ENCODE measurements around the gene HDAC10.
"Not testable (repeated sequence)": the region's sequence is repeated elsewhere in the genome, so short reads cannot be mapped to it uniquely, and the experiment has no call there.

The HDAC10 gene

GRCh38 chr22:50213263-50213662 is 37.8 kb downstream of the HDAC10 start:
- DNase-seq (ENCODE audit: low spot score in 2 of 2) = no peak
- Histone ChIP-seq H3K4me1 (no peaks in the 10 kb centered on the region), H3K27me3 (ENCODE audit: low read depth) (no peaks in the 10 kb centered on the region), H3K36me3 (replicated peaks) (peaks cover 79% of the 10 kb centered on the region), H3K4me3 (no peak overlapping the region), H3K9me3 (no peaks in the 10 kb centered on the region)
- in situ Hi-C loops (cut with MboI; ENCODE audit: low sequenced_read_pairs) = loop anchor here (5.0 kb wide), 1 partner anchor 281 kb away; no protein-coding TSS in a partner anchor

GRCh38 chr22:50211147-50211546 is 39.9 kb downstream of the HDAC10 start:
- no peaks in the 10 kb centered on the region for H3K4me1 ChIP-seq
- H3K36me3 ChIP-seq (replicated peaks) = peaks cover 75% of the 10 kb centered on the region
- DNase-seq (ENCODE audit: low spot score in 2 of 2) = no peak
- no peak overlapping the region for H3K4me3 ChIP-seq
- no peaks in the 10 kb centered on the region for H3K27me3 ChIP-seq (ENCODE audit: low read depth)
- H3K9me3 ChIP-seq = no peaks in the 10 kb centered on the region
- in situ Hi-C loops (cut with MboI; ENCODE audit: low sequenced_read_pairs) = loop anchor here (5.0 kb wide), 1 partner anchor 279 kb away; no protein-coding TSS in a partner anchor

GRCh38 chr22:50210378-50211139 is 40.5 kb downstream of the HDAC10 start:
- in situ Hi-C loops (cut with MboI; ENCODE audit: low sequenced_read_pairs) = loop anchor here (5.0 kb wide), 1 partner anchor 278 kb away; no protein-coding TSS in a partner anchor
- peaks cover 70% of the 10 kb centered on the region for H3K36me3 ChIP-seq (replicated peaks)
- no peak for DNase-seq (ENCODE audit: low spot score in 2 of 2)

GRCh38 chr22:50209893-50210292 is 41.2 kb downstream of the HDAC10 start:
- Histone ChIP-seq H3K9me3 (no peaks in the 10 kb centered on the region), H3K4me3 (no peak overlapping the region), H3K4me1 (no peaks in the 10 kb centered on the region), H3K27me3 (ENCODE audit: low read depth) (no peaks in the 10 kb centered on the region), H3K36me3 (replicated peaks) (peaks cover 69% of the 10 kb centered on the region)
- in situ Hi-C loops (cut with MboI; ENCODE audit: low sequenced_read_pairs) = loop anchor here (5.0 kb wide), 2 partner anchors 278 to 443 kb away; no protein-coding TSS in a partner anchor
- DNase-seq (ENCODE audit: low spot score in 2 of 2) = peak; percentile 44 to 79

More at GRCh38 chr22:50210378-50211139, 40.5 kb downstream of the HDAC10 start:
- H3K4me3 ChIP-seq = no peak overlapping the region
- H3K27me3 ChIP-seq (ENCODE audit: low read depth) = no peaks in the 10 kb centered on the region
- H3K4me1 ChIP-seq = no peaks in the 10 kb centered on the region
- H3K9me3 ChIP-seq = no peaks in the 10 kb centered on the region

GRCh38 chr22:50208939-50209892 is 41.8 kb downstream of the HDAC10 start:
- in situ Hi-C loops (cut with MboI; ENCODE audit: low sequenced_read_pairs) = loop anchor here (5.0 kb wide), 1 partner anchor 442 kb away; no protein-coding TSS in a partner anchor
- H3K27me3 ChIP-seq (ENCODE audit: low read depth) = no peaks in the 10 kb centered on the region
- no peak overlapping the region for H3K4me3 ChIP-seq
- H3K4me1 ChIP-seq = no peaks in the 10 kb centered on the region
- H3K36me3 ChIP-seq (replicated peaks) = peaks cover 65% of the 10 kb centered on the region
- no peak for DNase-seq (ENCODE audit: low spot score in 2 of 2)
- no peaks in the 10 kb centered on the region for H3K9me3 ChIP-seq

GRCh38 chr22:50208430-50208938 is 42.6 kb downstream of the HDAC10 start:
- Histone ChIP-seq H3K36me3 (replicated peaks) (peaks cover 60% of the 10 kb centered on the region), H3K27me3 (ENCODE audit: low read depth) (no peaks in the 10 kb centered on the region), H3K9me3 (no peaks in the 10 kb centered on the region), H3K4me3 (no peak overlapping the region), H3K4me1 (no peaks in the 10 kb centered on the region)
- no peak for DNase-seq (ENCODE audit: low spot score in 2 of 2)
- in situ Hi-C loops (cut with MboI; ENCODE audit: low sequenced_read_pairs) = loop anchor here (5.0 kb wide), 1 partner anchor 441 kb away; no protein-coding TSS in a partner anchor

- DNase-seq (ENCODE audit: low spot score in 2 of 2) = no peak
- H3K36me3 ChIP-seq (replicated peaks) = peaks cover 55% of the 10 kb centered on the region
- H3K4me1 ChIP-seq = no peaks in the 10 kb centered on the region
- in situ Hi-C loops (cut with MboI; ENCODE audit: low sequenced_read_pairs) = loop anchor here (5.0 kb wide), 1 partner anchor 440 kb away; no protein-coding TSS in a partner anchor
- H3K27me3 ChIP-seq (ENCODE audit: low read depth) = no peaks in the 10 kb centered on the region
- H3K4me3 ChIP-seq = no peak overlapping the region
- H3K9me3 ChIP-seq = no peaks in the 10 kb centered on the region
Measured at GRCh38 chr22:50207383-50208140, 43.5 kb downstream of the HDAC10 start.

- no peak overlapping the region for H3K4me3 ChIP-seq
- H3K27me3 ChIP-seq (ENCODE audit: low read depth) = no peaks in the 10 kb centered on the region
- H3K9me3 ChIP-seq = no peaks in the 10 kb centered on the region
- peaks cover 46% of the 10 kb centered on the region for H3K36me3 ChIP-seq (replicated peaks)
- DNase-seq (ENCODE audit: low spot score in 2 of 2) = peak; percentile 51 to 78
- no peaks in the 10 kb centered on the region for H3K4me1 ChIP-seq
- in situ Hi-C loops (cut with MboI; ENCODE audit: low sequenced_read_pairs) = loop anchor here (5.0 kb wide), 1 partner anchor 439 kb away; no protein-coding TSS in a partner anchor
Measured at GRCh38 chr22:50206599-50206998, 44.5 kb downstream of the HDAC10 start.

- Histone ChIP-seq H3K4me3 (no peak overlapping the region), H3K9me3 (no peaks in the 10 kb centered on the region), H3K4me1 (no peaks in the 10 kb centered on the region), H3K27me3 (ENCODE audit: low read depth) (no peaks in the 10 kb centered on the region), H3K36me3 (replicated peaks) (peaks cover 42% of the 10 kb centered on the region)
- DNase-seq (ENCODE audit: low spot score in 2 of 2) = no peak
- in situ Hi-C loops (cut with MboI; ENCODE audit: low sequenced_read_pairs) = loop anchor here (5.0 kb wide), 1 partner anchor 439 kb away; no protein-coding TSS in a partner anchor
Measured at GRCh38 chr22:50205781-50206569, 45.1 kb downstream of the HDAC10 start.

GRCh38 chr22:50204998-50205397 is 46.1 kb downstream of the HDAC10 start:
- DNase-seq (ENCODE audit: low spot score in 2 of 2); H3K9me3 ChIP-seq; H3K27me3 ChIP-seq (ENCODE audit: low read depth); H3K4me3 ChIP-seq; H3K4me1 ChIP-seq: not testable (repeated sequence)
- peaks cover 36% of the 10 kb centered on the region for H3K36me3 ChIP-seq (replicated peaks)
- in situ Hi-C loops (cut with MboI; ENCODE audit: low sequenced_read_pairs) = loop anchor here (5.0 kb wide), 1 partner anchor 438 kb away; no protein-coding TSS in a partner anchor

GRCh38 chr22:50204571-50204970 is 46.5 kb downstream of the HDAC10 start:
- in situ Hi-C loops (cut with MboI; ENCODE audit: low sequenced_read_pairs) = no loop called here
- Histone ChIP-seq H3K4me3 (no peak overlapping the region), H3K36me3 (replicated peaks) (peaks cover 35% of the 10 kb centered on the region), H3K9me3 (no peaks in the 10 kb centered on the region), H3K4me1 (0 out of 2 replicates have a peak, but pooled peaks cover 5% of the 10 kb centered on the region), H3K27me3 (ENCODE audit: low read depth) (no peaks in the 10 kb centered on the region)
- no peak for DNase-seq (ENCODE audit: low spot score in 2 of 2)

GRCh38 chr22:50203288-50203687 is 47.8 kb downstream of the HDAC10 start:
- Histone ChIP-seq H3K4me1 (0 out of 2 replicates have a peak, but pooled peaks cover 5% of the 10 kb centered on the region), H3K9me3 (no peaks in the 10 kb centered on the region), H3K27me3 (ENCODE audit: low read depth) (no peaks in the 10 kb centered on the region), H3K4me3 (no peak overlapping the region), H3K36me3 (replicated peaks) (peaks cover 45% of the 10 kb centered on the region)
- in situ Hi-C loops (cut with MboI; ENCODE audit: low sequenced_read_pairs) = no loop called here
- DNase-seq (ENCODE audit: low spot score in 2 of 2) = no peak

All from HAP-1 (cell line).